Prostate gland (tissue), 2 donors: ENCODE data around the gene SYNPR.

Experiments used
- CTCF ChIP-seq, 4 experiments: fragments of 200-600 bp in 2 of 4; fragments of 450-650 bp in 2 of 4; sonication (generic) in 2 of 4; IDR thresholded peaks; 1 replicate in 3 of 4; 2 replicates in 1 of 4; pipeline ENCODE4 v1.5.1; 2016 to 2019; ENCODE audit warnings: antibody characterized with exemption in 4 of 4, mild to moderate bottlenecking in 2 of 4, moderate library complexity in 2 of 4
- POLR2A ChIP-seq: fragments of 450-650 bp; IDR thresholded peaks from one replicate; pipeline ENCODE4 v1.6.1; 2016; ENCODE audit warnings: antibody characterized with exemption, mild to moderate bottlenecking
- POLR2AphosphoS5 ChIP-seq: sonication (generic); formaldehyde crosslinking; IDR thresholded peaks from one replicate; pipeline ENCODE4 v1.6.1; 2017; ENCODE audit warnings: antibody characterized with exemption

GRCh38 chr3:63405882-63406281 is 127.8 kb downstream of the SYNPR start:
- TF ChIP-seq POLR2AphosphoS5 (no peak), CTCF (IDR thresholded peaks at IDR 0.05) (no peak), POLR2A (no peak)
